NB4 (cell line): ENCODE results near the gene ODAD3.

Experiments used
- DNase-seq: peaks from one replicate; pipeline ENCODE4 v3.0.0; 2010; ENCODE audit warnings: low read depth
- H3K4me3 ChIP-seq: one replicate; pipeline ENCODE4 v1.5.1; 2011; ENCODE audit warnings: mild to moderate bottlenecking, low read depth, low read length, moderate library complexity
- MYC ChIP-seq: IDR thresholded peaks from 2 replicates; pipeline ENCODE4 v1.6.1; 2011; ENCODE audit warnings: low read depth, low read length
- POLR2A ChIP-seq: IDR thresholded peaks from 2 replicates; pipeline ENCODE4 v1.6.1; 2011; ENCODE audit warnings: mild to moderate bottlenecking; ENCODE audit not compliant: insufficient read length; ENCODE audit errors: extremely low read depth
- TF ChIP-seq, protein P1 (sequence below): IDR thresholded peaks from 2 replicates; pipeline ENCODE4 v1.6.1; 2011; ENCODE audit warnings: low read depth, low read length
- TF ChIP-seq, protein P2 (sequence below): IDR thresholded peaks from one replicate; pipeline ENCODE4 v1.5.1; 2012; ENCODE audit warnings: low read depth, low read length

Gene ODAD3

DNA sequence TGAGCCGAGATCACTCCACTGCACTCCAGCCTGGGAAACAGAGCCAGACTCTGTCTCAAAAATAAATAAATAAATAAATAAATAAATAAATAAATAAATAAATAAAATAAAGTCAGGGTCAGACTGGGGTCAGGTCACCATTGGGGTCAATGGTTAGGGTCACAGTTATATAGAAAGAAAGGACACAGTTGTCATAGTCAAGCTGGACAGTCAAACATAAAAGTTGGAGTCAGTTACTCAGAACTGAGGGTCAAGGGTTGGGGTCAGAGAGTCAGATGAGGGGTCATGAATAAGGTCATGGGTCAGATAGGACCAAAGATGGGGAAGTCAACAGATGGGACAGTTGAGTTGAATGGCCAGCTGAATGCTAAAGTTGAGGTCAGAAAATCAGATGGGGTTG, 34.1 kb downstream of the ODAD3 start:
- no peak overlapping the region for H3K4me3 ChIP-seq
- TF ChIP-seq, protein P1, sequence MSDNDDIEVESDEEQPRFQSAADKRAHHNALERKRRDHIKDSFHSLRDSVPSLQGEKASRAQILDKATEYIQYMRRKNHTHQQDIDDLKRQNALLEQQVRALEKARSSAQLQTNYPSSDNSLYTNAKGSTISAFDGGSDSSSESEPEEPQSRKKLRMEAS, result no peak
- TF ChIP-seq, protein P2, sequence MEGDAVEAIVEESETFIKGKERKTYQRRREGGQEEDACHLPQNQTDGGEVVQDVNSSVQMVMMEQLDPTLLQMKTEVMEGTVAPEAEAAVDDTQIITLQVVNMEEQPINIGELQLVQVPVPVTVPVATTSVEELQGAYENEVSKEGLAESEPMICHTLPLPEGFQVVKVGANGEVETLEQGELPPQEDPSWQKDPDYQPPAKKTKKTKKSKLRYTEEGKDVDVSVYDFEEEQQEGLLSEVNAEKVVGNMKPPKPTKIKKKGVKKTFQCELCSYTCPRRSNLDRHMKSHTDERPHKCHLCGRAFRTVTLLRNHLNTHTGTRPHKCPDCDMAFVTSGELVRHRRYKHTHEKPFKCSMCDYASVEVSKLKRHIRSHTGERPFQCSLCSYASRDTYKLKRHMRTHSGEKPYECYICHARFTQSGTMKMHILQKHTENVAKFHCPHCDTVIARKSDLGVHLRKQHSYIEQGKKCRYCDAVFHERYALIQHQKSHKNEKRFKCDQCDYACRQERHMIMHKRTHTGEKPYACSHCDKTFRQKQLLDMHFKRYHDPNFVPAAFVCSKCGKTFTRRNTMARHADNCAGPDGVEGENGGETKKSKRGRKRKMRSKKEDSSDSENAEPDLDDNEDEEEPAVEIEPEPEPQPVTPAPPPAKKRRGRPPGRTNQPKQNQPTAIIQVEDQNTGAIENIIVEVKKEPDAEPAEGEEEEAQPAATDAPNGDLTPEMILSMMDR, result no peak
- no peak for TF ChIP-seq MYC
- no peak for TF ChIP-seq POLR2A
- DNase-seq, result no peak

DNA sequence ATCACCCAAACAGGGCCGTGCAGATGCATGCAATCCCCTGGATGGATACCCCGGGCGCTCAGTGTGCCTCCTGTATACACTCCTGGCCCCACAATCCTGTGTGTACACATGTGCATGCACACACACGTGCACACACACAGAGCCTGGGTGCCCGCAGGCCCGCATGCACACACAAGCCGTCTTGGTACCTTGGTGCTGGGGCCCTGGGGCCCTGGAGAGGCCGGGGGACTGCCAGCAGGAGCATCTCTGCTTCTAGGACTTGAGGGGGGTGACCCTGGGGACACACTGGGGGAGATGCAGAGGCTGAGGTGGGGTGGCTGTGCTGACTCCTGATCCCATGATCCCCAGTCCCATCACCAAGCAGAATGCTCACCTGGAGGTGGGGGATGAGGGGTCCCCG, 35.3 kb downstream of the ODAD3 start:
- TF ChIP-seq POLR2A (no peak), MYC (no peak)
- TF ChIP-seq, protein P2, result no peak
- TF ChIP-seq, protein P1, result no peak
- H3K4me3 ChIP-seq, result no peak overlapping the region
- DNase-seq, result no peak

DNA sequence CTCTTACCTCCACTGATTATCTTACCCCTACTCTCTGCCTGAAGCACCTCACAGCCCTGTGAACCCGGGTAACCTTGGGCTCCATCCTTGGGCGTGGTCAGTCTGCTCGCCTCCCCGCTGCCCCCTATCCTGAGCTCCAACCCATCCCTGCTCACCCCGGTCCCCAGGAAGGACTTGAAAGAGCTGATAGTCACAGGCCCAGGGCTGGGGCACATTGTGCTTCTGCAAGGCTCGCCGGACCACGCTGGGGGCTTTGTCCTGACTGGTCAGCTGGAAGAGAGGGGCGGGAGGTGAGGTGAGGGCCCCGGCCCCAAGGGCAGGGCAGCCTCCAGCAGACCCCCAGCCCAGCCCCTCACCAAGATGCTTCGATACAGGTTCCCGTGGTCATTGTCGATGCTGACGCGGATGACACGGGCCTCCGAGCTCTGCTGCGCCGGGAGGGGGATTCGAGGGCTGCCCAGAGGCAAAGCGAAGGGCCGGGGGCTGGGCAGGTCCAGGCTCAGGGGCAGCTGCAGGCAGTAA, 37.8 kb downstream of the ODAD3 start:
- H3K4me3 ChIP-seq, result no peak overlapping the region
- no peak for DNase-seq
- no peak for TF ChIP-seq MYC
- TF ChIP-seq, protein P2, result no peak
- TF ChIP-seq, protein P1, result no peak

DNA sequence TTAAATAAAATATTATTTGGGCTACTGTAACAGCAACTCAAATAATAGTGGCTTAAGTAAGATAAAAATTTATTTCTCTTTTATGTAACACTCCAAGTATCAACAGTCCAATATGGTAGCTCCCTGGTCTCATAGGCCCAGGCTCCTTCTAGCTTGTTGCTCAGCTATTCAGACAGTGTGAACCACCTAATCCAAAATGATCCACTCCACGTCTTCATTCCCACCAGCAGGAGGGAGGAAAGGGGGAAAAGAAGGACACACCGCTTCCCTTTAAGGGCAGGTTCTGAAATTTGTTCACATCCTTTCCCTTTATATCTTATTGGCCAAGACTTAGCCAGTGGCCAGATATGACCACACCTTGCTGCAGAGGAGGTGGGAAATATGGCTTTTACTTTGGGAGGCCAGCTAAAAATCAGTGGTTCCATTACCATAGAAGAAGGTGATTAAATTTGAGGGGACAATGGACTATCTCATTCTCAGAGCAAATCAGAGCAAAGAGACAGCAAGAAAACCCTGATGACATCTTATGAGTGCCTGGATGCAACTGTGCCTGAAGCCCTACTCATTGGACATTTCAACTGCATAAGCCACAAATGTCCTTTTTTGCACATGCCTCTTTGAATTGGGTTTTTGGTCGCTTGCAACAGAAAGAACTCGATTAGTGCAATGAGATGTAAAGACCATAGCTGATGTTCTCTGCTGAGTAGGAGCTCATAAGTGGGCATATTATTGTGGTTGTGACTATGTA, 43.8 kb downstream of the ODAD3 start:
- no peak overlapping the region for H3K4me3 ChIP-seq
- DNase-seq, result no peak
- no peak for TF ChIP-seq POLR2A
- TF ChIP-seq, protein P2, result no peak
- no peak for TF ChIP-seq MYC
- TF ChIP-seq, protein P1, result no peak

DNA sequence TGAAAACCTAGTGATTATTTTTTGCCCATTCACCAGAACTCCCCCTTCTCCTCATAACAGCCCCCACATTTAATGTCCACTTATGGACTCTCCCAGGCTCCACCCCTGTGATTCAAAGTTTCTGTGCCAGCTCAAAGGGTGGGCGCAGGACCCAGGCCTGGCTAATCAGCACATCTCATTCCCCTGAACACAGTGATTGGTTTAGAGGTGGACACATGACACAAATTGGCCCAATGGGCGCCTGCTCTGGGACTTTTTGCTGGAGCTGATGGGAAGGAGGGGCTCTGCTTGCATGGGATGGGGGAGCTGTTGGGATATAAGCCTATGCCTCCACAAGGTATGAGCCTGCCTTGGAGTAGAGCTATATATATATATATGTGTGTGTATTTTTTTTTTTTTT, 44.6 kb downstream of the ODAD3 start:
- TF ChIP-seq, protein P2, result no peak
- TF ChIP-seq POLR2A, result no peak
- TF ChIP-seq, protein P1, result no peak
- TF ChIP-seq MYC, result no peak
- H3K4me3 ChIP-seq, result no peak overlapping the region
- DNase-seq, result no peak
